Type B pancreatic cell (in vitro differentiated cells): Measurements from ENCODE around the gene COL2A1. TPM values are rescaled to one million over a fixed set of nuclear protein-coding genes. Genes with fewer than 3 reads are reported as not detected.

Source experiments
- DNase-seq: peaks from one replicate; pipeline ENCODE4 v3.0.0; 2021; ENCODE audit warnings: mixed read lengths; ENCODE audit not compliant: unreplicated experiment; ENCODE audit errors: extremely low spot score
- H3K27ac Mint-ChIP-seq: 2 replicates; pipeline ENCODE4 v1.8.0; 2021; ENCODE audit warnings: mild to moderate bottlenecking, mixed read lengths
- H3K27me3 Mint-ChIP-seq: 2 replicates; pipeline ENCODE4 v1.8.0; 2021; ENCODE audit warnings: mixed read lengths
- H3K36me3 Mint-ChIP-seq: 2 replicates; pipeline ENCODE4 v1.8.0; 2021; ENCODE audit warnings: mixed read lengths
- H3K4me1 Mint-ChIP-seq: one replicate; pipeline ENCODE4 v1.8.0; 2021; ENCODE audit warnings: mixed read lengths; ENCODE audit not compliant: unreplicated experiment
- H3K4me3 Mint-ChIP-seq: 2 replicates; pipeline ENCODE4 v1.8.0; 2021; ENCODE audit warnings: mild to moderate bottlenecking, mixed read lengths
- H3K9me3 Mint-ChIP-seq: 2 replicates; pipeline ENCODE4 v1.8.0; 2021; ENCODE audit warnings: mixed read lengths
- total RNA-seq: library from RNA; stranded (reverse); gene quantifications from 2 replicates; pipeline ENCODE4 v1.2.1, GENCODE V29; 2021; ENCODE audit warnings: low replicate concordance
- TF ChIP-seq, protein P1 (sequence below): fragments of 200-600 bp; sonication (generic); conservative IDR thresholded peaks from 2 replicates; pipeline ENCODE4 v1.5.0; 2021; ENCODE audit warnings: antibody characterized with exemption, mild to moderate bottlenecking

The COL2A1 gene
- total RNA-seq, 1 donor from 2014 or later: 227 TPM

DNA sequence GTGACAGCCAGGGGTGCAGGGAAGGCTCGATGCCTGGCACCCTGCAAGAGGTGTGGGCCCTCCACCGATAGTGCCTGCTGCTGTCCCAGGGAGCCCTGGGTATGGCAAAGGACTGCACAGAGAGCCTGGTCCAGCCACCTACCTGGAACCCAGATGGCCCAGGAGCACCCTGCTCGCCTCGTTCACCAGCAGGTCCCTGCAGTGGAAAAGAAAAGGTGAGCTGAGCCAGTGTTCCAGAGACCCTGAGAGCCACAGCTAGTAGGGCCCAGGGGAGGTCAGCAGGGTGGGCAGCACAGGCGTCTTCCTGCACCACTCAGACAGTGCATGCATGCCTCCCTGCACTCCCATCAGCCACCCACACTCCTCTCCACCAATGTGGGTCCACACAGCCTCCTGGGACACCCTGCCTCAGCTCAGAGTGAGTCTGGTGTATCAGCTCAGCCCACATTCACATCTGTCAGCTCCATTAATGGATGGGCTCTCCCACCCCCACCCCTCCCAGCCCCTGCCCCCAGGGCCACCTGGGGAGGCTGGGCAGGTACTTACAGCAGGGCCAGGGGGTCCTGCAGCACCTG, 20.6 kb downstream of the COL2A1 start:
- TF ChIP-seq, protein P1, sequence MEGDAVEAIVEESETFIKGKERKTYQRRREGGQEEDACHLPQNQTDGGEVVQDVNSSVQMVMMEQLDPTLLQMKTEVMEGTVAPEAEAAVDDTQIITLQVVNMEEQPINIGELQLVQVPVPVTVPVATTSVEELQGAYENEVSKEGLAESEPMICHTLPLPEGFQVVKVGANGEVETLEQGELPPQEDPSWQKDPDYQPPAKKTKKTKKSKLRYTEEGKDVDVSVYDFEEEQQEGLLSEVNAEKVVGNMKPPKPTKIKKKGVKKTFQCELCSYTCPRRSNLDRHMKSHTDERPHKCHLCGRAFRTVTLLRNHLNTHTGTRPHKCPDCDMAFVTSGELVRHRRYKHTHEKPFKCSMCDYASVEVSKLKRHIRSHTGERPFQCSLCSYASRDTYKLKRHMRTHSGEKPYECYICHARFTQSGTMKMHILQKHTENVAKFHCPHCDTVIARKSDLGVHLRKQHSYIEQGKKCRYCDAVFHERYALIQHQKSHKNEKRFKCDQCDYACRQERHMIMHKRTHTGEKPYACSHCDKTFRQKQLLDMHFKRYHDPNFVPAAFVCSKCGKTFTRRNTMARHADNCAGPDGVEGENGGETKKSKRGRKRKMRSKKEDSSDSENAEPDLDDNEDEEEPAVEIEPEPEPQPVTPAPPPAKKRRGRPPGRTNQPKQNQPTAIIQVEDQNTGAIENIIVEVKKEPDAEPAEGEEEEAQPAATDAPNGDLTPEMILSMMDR: no peak

DNA sequence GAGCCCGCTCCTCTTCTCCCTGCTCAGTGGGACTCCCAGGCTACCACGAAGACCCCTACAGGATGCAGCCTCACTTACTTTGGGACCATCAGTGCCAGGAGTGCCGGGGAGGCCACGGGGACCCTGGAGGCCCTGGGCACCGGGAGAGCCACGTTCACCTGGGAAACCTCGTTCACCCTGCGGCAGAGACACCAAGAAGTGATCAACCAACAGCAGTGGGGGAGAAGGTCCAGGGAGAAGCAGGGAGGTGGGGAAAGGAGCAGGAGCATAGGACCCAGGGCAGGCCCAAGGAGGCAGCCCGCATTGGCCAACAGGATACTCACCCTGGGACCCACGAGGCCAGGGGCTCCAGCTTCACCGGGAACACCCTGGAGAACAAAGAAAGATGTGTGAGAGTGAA, 21.5 kb downstream of the COL2A1 start:
- DNase-seq: no peak
- H3K27me3 Mint-ChIP-seq: no peaks in the 10 kb centered on the region
- TF ChIP-seq, protein P1: no peak
- H3K36me3 Mint-ChIP-seq: no peaks in the 10 kb centered on the region
- no peaks in the 10 kb centered on the region for H3K9me3 Mint-ChIP-seq
- H3K4me3 Mint-ChIP-seq: no peak overlapping the region
- H3K27ac Mint-ChIP-seq: no peak overlapping the region
- peaks cover 3% of the 10 kb centered on the region for H3K4me1 Mint-ChIP-seq

More for the DNA sequence above, 20.6 kb downstream of the COL2A1 start:
- no peak for DNase-seq
- Mint-ChIP-seq H3K9me3 (no peaks in the 10 kb centered on the region), H3K4me1 (peaks cover 11% of the 10 kb centered on the region), H3K27me3 (no peaks in the 10 kb centered on the region), H3K36me3 (no peaks in the 10 kb centered on the region), H3K27ac (no peak overlapping the region), H3K4me3 (no peak overlapping the region)

DNA sequence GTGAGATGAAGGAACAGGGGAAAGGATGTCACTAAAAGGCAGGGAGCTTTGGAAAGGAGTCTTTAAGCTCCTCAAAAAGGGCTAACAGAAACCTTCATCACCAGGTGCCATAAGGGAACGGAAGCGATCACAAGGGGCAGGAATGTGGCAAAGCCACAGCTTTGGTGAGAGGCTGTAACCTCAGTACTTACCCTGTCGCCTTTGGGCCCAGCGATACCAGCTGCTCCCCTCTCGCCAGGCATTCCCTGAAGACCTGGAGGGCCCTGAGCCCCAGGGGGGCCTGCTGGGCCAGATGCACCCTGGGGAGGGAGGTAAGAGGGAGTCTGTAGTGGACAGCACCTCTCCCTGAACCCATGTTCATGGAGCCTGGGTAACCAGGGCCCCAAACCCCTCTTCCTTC, 22.0 kb downstream of the COL2A1 start:
- Mint-ChIP-seq H3K4me1 (no peaks in the 10 kb centered on the region), H3K27me3 (no peaks in the 10 kb centered on the region), H3K9me3 (no peaks in the 10 kb centered on the region), H3K27ac (no peak overlapping the region), H3K36me3 (no peaks in the 10 kb centered on the region), H3K4me3 (no peak overlapping the region)
- TF ChIP-seq, protein P1: no peak
- no peak for DNase-seq

DNA sequence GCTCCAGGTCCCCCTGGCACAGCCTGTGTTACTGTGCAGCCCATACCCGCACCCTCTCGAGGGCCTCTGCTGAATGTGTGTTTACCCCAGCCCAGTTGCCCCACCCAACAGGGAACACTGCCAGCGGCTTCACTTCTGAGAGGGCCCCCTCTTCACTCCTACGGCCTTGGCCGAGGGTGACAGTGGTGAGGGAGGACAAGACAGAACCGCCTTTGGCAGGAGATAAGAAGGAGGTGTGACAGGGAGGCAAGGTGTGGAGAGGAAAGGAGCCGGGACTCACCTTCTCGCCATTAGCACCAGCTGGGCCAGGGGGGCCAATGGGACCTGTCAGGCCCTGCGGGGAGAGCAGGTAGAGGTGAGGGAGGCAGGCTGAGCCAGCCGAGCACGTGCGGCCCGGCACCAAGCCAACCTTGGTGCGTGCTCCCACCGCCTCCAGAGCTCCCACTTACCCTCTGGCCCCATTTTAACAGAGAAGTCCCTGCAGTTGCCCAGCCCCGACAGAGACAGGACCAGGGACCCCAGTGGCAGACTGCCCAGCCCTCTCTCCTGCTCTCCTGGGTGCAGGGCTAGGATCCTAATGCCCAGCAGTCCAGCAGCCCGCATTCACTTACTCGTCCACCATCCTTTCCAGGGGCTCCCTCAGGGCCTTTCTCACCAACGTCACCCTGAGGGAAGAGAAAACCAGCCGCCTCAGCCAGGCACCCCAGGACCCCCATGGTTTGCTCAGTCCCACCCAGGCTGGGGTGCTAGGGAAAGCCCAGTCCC, 22.6 kb downstream of the COL2A1 start:
- H3K4me1 Mint-ChIP-seq: no peaks in the 10 kb centered on the region
- no peak overlapping the region for H3K27ac Mint-ChIP-seq
- no peaks in the 10 kb centered on the region for H3K27me3 Mint-ChIP-seq
- TF ChIP-seq, protein P1: no peak
- H3K36me3 Mint-ChIP-seq: no peaks in the 10 kb centered on the region
- no peak overlapping the region for H3K4me3 Mint-ChIP-seq
- H3K9me3 Mint-ChIP-seq: no peaks in the 10 kb centered on the region
- DNase-seq: no peak

DNA sequence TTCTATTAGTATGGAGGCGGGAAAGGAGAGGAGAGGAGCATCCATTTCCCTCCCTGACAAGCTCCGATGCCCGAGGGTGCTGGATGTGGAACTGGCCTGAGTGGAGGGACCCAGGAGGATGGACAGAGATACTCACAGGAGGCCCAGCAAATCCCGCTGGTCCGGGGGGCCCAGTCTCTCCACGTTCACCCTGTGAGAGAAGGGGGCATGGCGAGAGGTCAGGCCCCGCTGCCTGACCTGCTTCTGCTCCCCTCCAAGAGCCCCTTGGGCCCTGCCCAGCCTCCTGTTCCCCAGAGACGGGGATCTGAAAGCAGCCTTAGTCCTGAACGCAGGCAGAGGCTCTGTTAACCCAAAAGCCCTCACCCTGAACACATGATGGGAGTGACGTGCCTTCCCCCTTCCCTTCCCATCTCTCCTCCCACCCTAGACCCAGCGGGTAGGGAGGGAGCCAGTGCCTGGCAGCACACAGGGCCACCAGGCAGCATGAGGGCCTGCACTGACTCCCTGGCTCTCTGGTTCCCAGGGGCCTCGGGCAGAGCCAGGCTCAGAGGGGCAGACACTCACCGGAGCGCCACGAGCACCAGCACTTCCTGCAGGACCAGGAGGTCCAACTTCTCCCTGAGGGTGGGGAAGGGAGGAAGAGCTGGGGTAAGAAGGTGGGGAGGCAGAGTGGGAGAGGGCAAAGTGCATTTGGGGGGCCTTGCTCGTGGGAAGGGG, 23.3 kb downstream of the COL2A1 start:
- Mint-ChIP-seq H3K36me3 (no peaks in the 10 kb centered on the region), H3K4me3 (no peak overlapping the region), H3K9me3 (no peaks in the 10 kb centered on the region), H3K27ac (no peak overlapping the region), H3K27me3 (no peaks in the 10 kb centered on the region), H3K4me1 (no peaks in the 10 kb centered on the region)
- TF ChIP-seq, protein P1: no peak
- no peak for DNase-seq
